ENCODE data around the gene TTC32. TPM values are rescaled to one million over a fixed set of nuclear protein-coding genes. Genes with fewer than 3 reads are reported as not detected.

The TTC32 gene
- total and polyA plus RNA-seq, 2 donors (not counting 3 experiments of a cell fraction or from before 2014, with no cell fraction given) = 8.8 to 9.4 TPM

GRCh38 chr2:19874726-19875125 lies 27.1 kb downstream of the TTC32 start:
- TF ChIP-seq POLR2AphosphoS5 (IDR thresholded peaks at IDR 0.05; ENCODE audit: insufficient read depth, low read depth, low read length) = no peak
- TF ChIP-seq GATA2 (IDR thresholded peaks at IDR 0.05; ENCODE audit: insufficient read depth, insufficient read length, low read depth, low read length) = no peak
- no peak for TF ChIP-seq CTCF (IDR thresholded peaks at IDR 0.05; ENCODE audit: extremely low read depth in 1 of 2, insufficient read depth in 1 of 2, low read depth in 1 of 2, low read length in 2 of 2)
- TF ChIP-seq MAX (IDR thresholded peaks at IDR 0.05; ENCODE audit: insufficient read depth, insufficient read length) = no peak
- no peak for TF ChIP-seq EZH2 (IDR thresholded peaks at IDR 0.05; ENCODE audit: borderline replicate concordance, low read depth, low read length, severe bottlenecking)
- TF ChIP-seq MYC (IDR thresholded peaks at IDR 0.05; ENCODE audit: low read depth, low read length) = no peak
- TF ChIP-seq POLR2A (IDR thresholded peaks at IDR 0.05; ENCODE audit: low read depth, low read length) = no peak
- no peak for TF ChIP-seq JUN (IDR thresholded peaks at IDR 0.05; ENCODE audit: borderline replicate concordance, insufficient read depth, insufficient read length, low read depth)
- no peak for TF ChIP-seq FOS (IDR thresholded peaks at IDR 0.05; ENCODE audit: borderline replicate concordance, insufficient read depth, low read length)
- no peaks in the 10 kb centered on the region for H3K27me3 ChIP-seq (ENCODE audit: control insufficient read depth in 2 of 2, insufficient read depth in 2 of 2, low read length in 2 of 2)
- H3K4me3 ChIP-seq (replicated peaks in 1 of 3; ENCODE audit: insufficient read depth in 1 of 3, low read depth in 1 of 3, low read length in 3 of 3) = no peak overlapping the region
- H3K4me2 ChIP-seq (ENCODE audit: insufficient read depth, low read length) = no peak overlapping the region
- H3K9ac ChIP-seq (replicated peaks; ENCODE audit: extremely low read depth, insufficient read depth, low read length) = no peak overlapping the region
- H2AFZ ChIP-seq (ENCODE audit: low read depth, low read length) = no peak overlapping the region
- dilution Hi-C loops (cut with MboI; ENCODE audit: extremely low pct_ligation_motif_present, low sequenced_read_pairs) = no loop called here
- DNase-seq (ENCODE audit: low read depth, low spot score) = no peak
- BruUV-seq (replicated peaks) = no TSS peak
- CTCF ChIA-PET = interaction anchor here (2.6 kb wide), 1 partner anchor 220 kb away, joined by 7 read pairs; no protein-coding TSS in a partner anchor
- H3K79me2 ChIP-seq (ENCODE audit: control insufficient read depth, insufficient read depth, low read length) = no peaks in the 10 kb centered on the region
- no peaks in the 10 kb centered on the region for H4K20me1 ChIP-seq (replicated peaks; ENCODE audit: control insufficient read depth, extremely low read depth, insufficient read depth, low read length)
- H3K9me1 ChIP-seq (replicated peaks; ENCODE audit: control insufficient read depth, extremely low read depth, insufficient read depth, low read length) = no peaks in the 10 kb centered on the region
- no peaks in the 10 kb centered on the region for H3K36me3 ChIP-seq (ENCODE audit: control insufficient read depth in 2 of 2, extremely low read depth in 1 of 2, insufficient read depth in 2 of 2, low read length in 2 of 2)
- POLR2A ChIA-PET = no interaction called here
- no peaks in the 10 kb centered on the region for H3K4me1 ChIP-seq (ENCODE audit: control insufficient read depth, extremely low read depth, insufficient read depth, low read length)
- intact Hi-C loops (cut with micrococcal nuclease) = no loop called here
- no peak for FAIRE-seq
- H3K9me3 ChIP-seq (replicated peaks; ENCODE audit: control insufficient read depth, insufficient read depth, low read length) = no peaks in the 10 kb centered on the region
- H3K27ac ChIP-seq (ENCODE audit: insufficient read depth, low read depth, low read length) = no peak overlapping the region

Measured in endothelial cell of umbilical vein (primary cell).